H54 (cell line): ENCODE data around the gene ZSCAN23.
"Not testable (repeated sequence)": the region's sequence is repeated elsewhere in the genome, so short reads cannot be mapped to it uniquely, and the experiment has no call there.

ENCODE experiments used
- DNase-seq: peaks from one replicate; pipeline ENCODE4 v3.0.0; 2011; ENCODE audit warnings: low spot score, mixed read lengths; ENCODE audit not compliant: insufficient read length
- FAIRE-seq: peaks from 3 replicates; lab custom pipeline; 2011; peaks lifted over from hg19 to GRCh38; lab: Jason Lieb, UNC
- POLR2A ChIP-seq: IDR thresholded peaks from 2 replicates; pipeline ENCODE4 v1.6.1; 2011; ENCODE audit warnings: low read depth, mild to moderate bottlenecking, low read length

ZSCAN23 gene

GRCh38 chr6:28410767-28411166 is 32.5 kb downstream of the ZSCAN23 start:
- TF ChIP-seq POLR2A: no peak
- DNase-seq (no peak), FAIRE-seq (peak; percentile 58)

DNA sequence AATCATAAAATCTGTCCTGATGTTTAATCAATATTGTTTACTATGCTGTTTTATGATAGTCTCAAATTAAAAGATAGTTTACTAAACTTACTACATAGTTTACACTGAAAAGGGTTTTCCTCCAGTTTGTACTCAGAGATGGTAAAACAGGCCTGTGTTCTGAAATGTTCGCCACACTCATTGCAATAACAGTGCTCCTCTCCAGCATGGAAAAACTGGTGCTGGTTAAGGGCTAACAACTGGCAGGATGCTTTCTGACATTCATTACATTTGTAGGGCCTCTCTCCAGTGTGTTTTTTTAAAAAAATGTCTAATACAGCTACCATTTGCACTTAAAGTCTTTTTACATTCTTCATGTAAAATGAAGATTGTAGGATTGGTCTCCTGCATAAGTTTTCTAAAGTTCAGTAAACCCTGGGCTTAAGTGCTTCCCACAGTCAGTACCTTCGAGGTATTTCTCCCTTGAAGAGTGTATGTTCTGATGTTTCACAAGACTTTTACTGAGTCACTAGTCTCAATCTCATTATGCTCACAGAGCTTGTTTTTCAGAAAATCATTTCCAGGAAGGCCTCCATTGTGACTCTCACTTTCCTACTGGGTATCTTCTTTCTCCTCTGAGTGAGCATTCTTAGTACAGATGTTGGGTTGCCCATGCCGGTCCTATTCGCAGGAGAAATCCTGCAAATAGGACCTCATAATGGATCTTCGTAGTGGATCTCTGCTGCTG is 35.1 kb downstream of the ZSCAN23 start:
- TF ChIP-seq POLR2A: no peak
- DNase-seq (no peak), FAIRE-seq (no peak)

DNA sequence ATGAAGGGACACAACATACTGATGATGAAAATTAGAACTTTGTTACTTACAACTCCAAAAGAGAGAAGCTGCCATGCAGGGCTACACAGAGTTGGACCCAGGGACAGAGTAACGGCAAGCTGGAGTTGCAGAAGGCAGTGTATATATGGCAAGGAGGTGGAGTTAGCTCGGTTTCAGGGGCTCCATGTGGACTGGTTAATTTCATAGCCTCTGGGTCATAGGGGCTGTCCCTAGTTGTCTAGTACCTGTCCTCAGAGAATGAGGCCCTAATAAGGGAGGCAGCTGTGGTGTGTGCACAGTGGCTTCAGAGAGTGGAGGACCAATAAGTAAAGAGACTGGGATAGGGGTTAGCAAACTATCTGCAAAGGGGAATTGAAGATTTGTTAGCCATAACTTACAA is 35.9 kb downstream of the ZSCAN23 start:
- TF ChIP-seq POLR2A: no peak
- FAIRE-seq (no peak), DNase-seq (no peak)

DNA sequence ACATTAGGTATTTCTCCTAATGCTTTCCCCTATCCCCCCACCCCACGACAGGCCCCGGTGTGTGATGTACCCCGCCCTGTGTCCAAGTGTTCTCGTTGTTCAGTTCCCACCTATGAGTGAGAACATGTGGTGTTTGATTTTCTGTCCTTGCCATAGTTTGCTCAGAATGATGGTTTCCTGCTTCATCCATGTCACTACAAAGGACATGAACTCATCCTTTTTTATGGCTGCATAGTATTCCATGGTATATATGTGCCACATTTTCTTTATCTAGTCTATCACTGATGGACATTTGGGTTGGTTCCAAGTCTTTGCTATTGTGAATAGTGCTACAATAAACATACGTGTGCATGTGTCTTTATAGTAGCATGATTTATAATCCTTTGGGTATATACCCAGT is 39.4 kb downstream of the ZSCAN23 start:
- DNase-seq, FAIRE-seq: not testable (repeated sequence)

DNA sequence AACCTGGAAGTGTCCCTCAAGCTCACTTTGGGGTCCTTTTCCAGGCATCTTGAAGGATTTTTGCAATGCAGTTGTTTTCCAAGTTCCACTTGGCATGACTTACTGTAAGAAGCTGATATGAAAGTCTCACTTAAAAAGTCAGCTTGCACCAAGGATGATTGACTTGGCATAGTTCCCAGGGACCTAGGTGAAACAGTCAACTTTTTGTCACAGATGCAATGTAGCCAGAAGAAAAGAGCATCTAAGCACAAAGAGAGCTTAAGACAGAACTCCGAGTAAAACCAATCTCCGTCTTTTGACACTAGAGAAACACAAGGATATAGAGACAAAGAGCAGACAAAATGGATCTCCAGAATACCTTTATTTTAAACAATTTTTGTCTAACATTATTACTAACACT is 41.1 kb downstream of the ZSCAN23 start:
- no peak for FAIRE-seq
- no peak for DNase-seq

GRCh38 chr6:28401172-28401571 is 42.1 kb downstream of the ZSCAN23 start:
- FAIRE-seq (peak; percentile 82), DNase-seq (no peak)
- no peak for TF ChIP-seq POLR2A

More for the DNA sequence above, 41.1 kb downstream of the ZSCAN23 start:
- TF ChIP-seq POLR2A: no peak

DNA sequence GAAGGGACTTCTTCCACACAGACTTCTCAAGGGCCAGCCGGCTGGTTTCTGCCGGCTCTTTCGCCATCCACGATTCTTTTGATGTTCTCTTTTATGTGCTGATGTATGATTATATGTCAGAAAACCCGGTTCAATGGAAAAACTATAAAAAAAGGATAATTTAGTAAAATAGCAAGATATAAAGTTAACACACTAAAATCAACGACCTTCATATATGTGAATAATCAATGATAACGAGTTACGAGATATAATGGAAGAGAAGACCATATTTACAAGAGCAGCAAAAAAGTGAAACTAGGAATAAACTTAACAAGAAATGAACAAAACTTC is 43.2 kb downstream of the ZSCAN23 start:
- no peak for TF ChIP-seq POLR2A
- FAIRE-seq (no peak), DNase-seq (no peak)

GRCh38 chr6:28399350-28400121 is 43.8 kb downstream of the ZSCAN23 start, which contains the start of gene ZSCAN12:
Gene ZSCAN12 (minus strand): TSS chr6:28399747. CDS start chr6:28398405, 1,342 bp downstream.
- peak; percentile 36; the same call in 1 of the 2 replicates for TF ChIP-seq POLR2A
- DNase-seq: peak; percentile 43
- no peak for FAIRE-seq

- FAIRE-seq: no peak
These were observed 47.4 kb downstream of the ZSCAN23 start for GRCh38 chr6:28395918-28396317.

DNA sequence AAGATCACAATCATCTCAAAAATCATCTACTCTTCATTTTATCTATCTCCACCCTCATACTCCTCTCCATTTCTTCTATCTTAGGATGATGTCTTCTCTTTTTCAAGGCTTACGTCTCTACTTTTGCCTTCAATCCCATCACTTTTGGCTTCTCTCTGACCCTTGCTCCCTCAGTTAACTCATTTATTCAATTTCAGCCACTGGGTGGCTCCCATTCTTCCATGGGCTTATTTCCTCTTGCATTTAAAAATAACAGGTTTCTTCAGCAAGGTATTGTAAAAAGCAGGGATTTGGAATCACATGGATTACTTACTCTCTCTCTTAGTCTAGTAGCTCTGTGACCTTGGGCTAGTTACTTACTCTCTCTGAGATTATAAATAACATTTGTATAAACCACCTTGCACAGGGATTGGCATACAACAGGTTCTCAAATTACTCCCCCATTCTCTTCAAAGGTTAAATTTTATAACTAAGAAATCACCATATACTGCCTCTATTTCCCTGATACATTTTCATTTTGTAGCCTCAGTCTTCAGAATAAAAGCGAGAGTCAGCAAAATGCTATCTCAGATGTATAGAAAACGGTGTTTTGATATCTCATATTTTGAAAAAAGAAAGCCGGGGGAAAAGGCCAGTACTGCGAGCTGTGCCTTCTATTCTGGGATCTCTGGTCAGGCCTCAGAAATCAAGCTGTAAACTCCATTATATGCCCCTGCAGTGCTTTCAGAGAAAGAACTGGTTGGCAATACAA is 49.2 kb downstream of the ZSCAN23 start:
- FAIRE-seq: no peak
- no peak for TF ChIP-seq POLR2A
- no peak for DNase-seq

More at GRCh38 chr6:28395918-28396317, 47.4 kb downstream of the ZSCAN23 start:
- no peak for DNase-seq
- no peak for TF ChIP-seq POLR2A

GRCh38 chr6:28390688-28391087 is 52.6 kb downstream of the ZSCAN23 start:
- DNase-seq (no peak), FAIRE-seq (no peak)
- no peak for TF ChIP-seq POLR2A

- no peak for DNase-seq
- no peak for TF ChIP-seq POLR2A
- no peak for FAIRE-seq
These were observed 59.2 kb downstream of the ZSCAN23 start for GRCh38 chr6:28384143-28384533.

DNA sequence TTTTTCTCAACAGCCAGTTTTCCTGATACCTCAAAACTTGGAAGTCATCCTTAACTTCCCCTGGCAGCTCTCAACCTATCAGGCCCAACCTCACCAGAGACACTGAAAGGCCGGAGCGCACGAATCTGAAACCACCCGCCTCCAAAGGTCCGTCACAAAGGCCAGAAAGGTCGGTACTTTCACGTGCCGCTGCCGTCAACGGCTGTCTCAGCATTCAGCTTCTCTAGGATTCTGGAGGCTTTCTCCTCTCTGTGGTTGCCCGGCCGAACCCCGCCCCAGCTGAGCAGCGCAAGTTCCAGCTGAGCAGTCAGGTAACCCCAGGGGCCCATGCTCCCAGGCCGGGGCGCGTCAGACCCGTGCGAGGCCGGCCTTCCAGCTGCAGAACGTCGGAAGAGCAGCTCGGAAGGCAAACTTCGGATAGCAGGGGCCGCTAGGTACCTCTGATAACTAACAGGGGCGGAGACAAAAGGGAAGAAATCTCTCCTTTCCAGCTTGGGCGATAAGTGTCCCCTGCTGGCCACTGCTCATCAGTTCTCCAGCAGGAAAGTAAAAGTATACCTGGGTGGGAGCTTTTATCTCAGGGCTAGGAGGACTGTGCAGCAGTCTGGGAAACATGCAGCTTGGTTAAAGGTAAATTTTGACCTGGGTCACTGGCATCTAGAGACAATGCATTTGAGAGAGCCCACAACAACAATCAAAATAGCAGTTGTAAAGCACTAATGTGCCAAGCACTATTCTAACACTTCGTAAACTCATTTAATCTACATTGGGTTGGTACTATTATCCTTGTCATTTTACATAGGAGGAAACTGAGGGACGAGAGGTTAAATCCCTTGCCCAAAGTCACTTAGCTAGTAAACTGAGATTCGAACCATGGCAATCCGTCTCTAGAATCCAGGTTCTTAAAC is 59.8 kb downstream of the ZSCAN23 start:
- peak; percentile 37; the same call in 1 of the 2 replicates for TF ChIP-seq POLR2A
- DNase-seq: peak; percentile 71
- peak; percentile 98 for FAIRE-seq
